Keratinocyte (primary cell): Measurements from ENCODE around the gene S100A12. TPM values are rescaled to one million over a fixed set of nuclear protein-coding genes. Genes with fewer than 3 reads are reported as not detected.

Source experiments
- DNase-seq: peaks from one replicate; pipeline ENCODE4 v3.0.0-alpha.2; 2011; ENCODE audit warnings: low read depth, missing footprints, low spot score
- FAIRE-seq: peaks from 2 replicates; lab custom pipeline; 2011; peaks lifted over from hg19 to GRCh38; lab: Jason Lieb, UNC
- H2AFZ ChIP-seq: 2 replicates; pipeline ENCODE4 v1.6.0; 2012; ENCODE audit warnings: low read length, control low read depth, inconsistent platforms; ENCODE audit not compliant: control insufficient read depth
- H3K27ac ChIP-seq: 2 replicates; pipeline ENCODE4 v1.5.1; 2011; ENCODE audit warnings: low read length; ENCODE audit not compliant: control insufficient read depth, insufficient read depth
- H3K27me3 ChIP-seq: 3 replicates; pipeline ENCODE4 v1.6.0; 2011; ENCODE audit warnings: low read length; ENCODE audit not compliant: control insufficient read depth, insufficient read depth; ENCODE audit errors: extremely low read depth
- H3K36me3 ChIP-seq, 2 experiments: 2 replicates in 1 of 2; 3 replicates in 1 of 2; pipeline ENCODE4 v1.5.1; 2011; ENCODE audit warnings: low read length in 2 of 2, mild to moderate bottlenecking in 1 of 2; ENCODE audit not compliant: control insufficient read depth in 2 of 2, insufficient read depth in 2 of 2; ENCODE audit errors: extremely low read depth in 1 of 2
- H3K4me1 ChIP-seq: 3 replicates; pipeline ENCODE4 v1.5.1; 2011; ENCODE audit warnings: low read length; ENCODE audit not compliant: control insufficient read depth, insufficient read depth; ENCODE audit errors: extremely low read depth
- H3K4me2 ChIP-seq: 3 replicates; pipeline ENCODE4 v1.6.0; 2011; ENCODE audit warnings: low read depth, low read length; ENCODE audit not compliant: control insufficient read depth, insufficient read depth; ENCODE audit errors: extremely low read depth
- H3K4me3 ChIP-seq, 3 experiments: fragments of 200-600 bp in 1 of 3; sonication (generic) in 1 of 3; 2 replicates in 2 of 3; 3 replicates in 1 of 3; pipeline ENCODE4 v1.5.1; 2011 to 2016; ENCODE audit warnings: low read length in 3 of 3, mild to moderate bottlenecking in 3 of 3, control low read depth in 2 of 3, inconsistent platforms in 1 of 3, low read depth in 1 of 3, mixed read lengths in 1 of 3, mixed run types in 1 of 3, moderate library complexity in 1 of 3; ENCODE audit not compliant: control insufficient read depth in 2 of 3, insufficient read depth in 2 of 3; ENCODE audit errors: extremely low read depth in 1 of 3
- H3K79me2 ChIP-seq: 2 replicates; pipeline ENCODE4 v1.6.0; 2012; ENCODE audit warnings: low read length; ENCODE audit not compliant: control insufficient read depth, insufficient read depth
- H3K9ac ChIP-seq: 3 replicates; pipeline ENCODE4 v1.6.0; 2011; ENCODE audit warnings: low read length; ENCODE audit not compliant: control insufficient read depth, insufficient read depth; ENCODE audit errors: extremely low read depth
- H3K9me1 ChIP-seq: 3 replicates; pipeline ENCODE4 v1.6.0; 2011; ENCODE audit warnings: low read length; ENCODE audit not compliant: control insufficient read depth, insufficient read depth; ENCODE audit errors: extremely low read depth
- H3K9me3 ChIP-seq: 2 replicates; pipeline ENCODE4 v1.5.1; 2012; ENCODE audit warnings: low read depth, low read length; ENCODE audit not compliant: control insufficient read depth
- H4K20me1 ChIP-seq: 3 replicates; pipeline ENCODE4 v1.6.0; 2011; ENCODE audit warnings: low read length; ENCODE audit not compliant: control insufficient read depth, insufficient read depth; ENCODE audit errors: extremely low read depth
- CTCF ChIP-seq, 3 experiments: IDR thresholded peaks in 1 of 3; conservative IDR thresholded peaks in 1 of 3; optimal IDR thresholded peaks in 1 of 3; 2 replicates in 2 of 3; 3 replicates in 1 of 3; pipeline versions ENCODE3 to v1.5.1; 2011; ENCODE audit warnings: low read length in 3 of 3, mild to moderate bottlenecking in 3 of 3, moderate library complexity in 2 of 3, control low read depth in 1 of 3, inconsistent platforms in 1 of 3; ENCODE audit not compliant: insufficient read depth in 2 of 3; ENCODE audit errors: extremely low read depth in 1 of 3
- EZH2 ChIP-seq: IDR thresholded peaks from one replicate; pipeline ENCODE4 v1.6.1; 2012; ENCODE audit warnings: inconsistent platforms, mild to moderate bottlenecking, low read length, moderate library complexity
- dilution Hi-C: fragments of 300-500 bp; cut with MboI; formaldehyde crosslinking; loops from one replicate; pipeline ENCODE4 v1.7.0; 2020; ENCODE audit warnings: low sequenced_read_pairs; ENCODE audit not compliant: extremely low pct_ligation_motif_present
- polyA plus RNA-seq, 5 experiments: library from polyadenylated mRNA; depleted of rRNA in 3 of 5; stranded (reverse) in 3 of 5; stranded (forward) in 1 of 5; unstranded in 1 of 5; fragments of >200 nt; gene quantifications; 1 replicate in 1 of 5; 2 replicates in 3 of 5; 3 replicates in 1 of 5; pipeline versions ENCODE4 v1.2.1 to v1.2.3, GENCODE V29; 2011 to 2012; ENCODE audit warnings: missing spikeins in 2 of 5, low read depth in 1 of 5, low replicate concordance in 1 of 5

The S100A12 gene
- polyA plus RNA-seq, 1 donor (not counting 4 experiments of a cell fraction or from before 2014, with no cell fraction given) = 1.5 TPM

GRCh38 chr1:153368495-153368894, 6.9 kb downstream of the S100A12 start:
- no peaks in the 10 kb centered on the region for H3K9me3 ChIP-seq
- no peaks in the 10 kb centered on the region for H3K79me2 ChIP-seq
- no peak overlapping the region for H3K4me3 ChIP-seq
- H3K9me1 ChIP-seq = no peaks in the 10 kb centered on the region
- no peak for FAIRE-seq
- H3K4me1 ChIP-seq = peaks cover 32% of the 10 kb centered on the region
- H2AFZ ChIP-seq = no peak overlapping the region
- no peak for DNase-seq
- dilution Hi-C loops = no loop called here
- no peak overlapping the region for H3K27ac ChIP-seq
- no peaks in the 10 kb centered on the region for H4K20me1 ChIP-seq
- no peak overlapping the region for H3K4me2 ChIP-seq
- H3K27me3 ChIP-seq = no peaks in the 10 kb centered on the region
- no peaks in the 10 kb centered on the region for H3K36me3 ChIP-seq
- H3K9ac ChIP-seq = no peak overlapping the region
- TF ChIP-seq CTCF (optimal IDR thresholded peaks at IDR 0.05 in 1 of 3, IDR thresholded peaks at IDR 0.05 in 1 of 3, conservative IDR thresholded peaks at IDR 0.05 in 1 of 3; ENCODE audit: extremely low read depth in 1 of 3, insufficient read depth in 2 of 3, low read length in 3 of 3) (no peak), EZH2 (no peak)

- H3K4me3 ChIP-seq = no peak overlapping the region
- peaks cover 32% of the 10 kb centered on the region for H3K4me1 ChIP-seq
- H3K9me1 ChIP-seq = no peaks in the 10 kb centered on the region
- DNase-seq (no peak), FAIRE-seq (no peak)
- H3K9me3 ChIP-seq = no peaks in the 10 kb centered on the region
- TF ChIP-seq EZH2 (no peak), CTCF (optimal IDR thresholded peaks at IDR 0.05 in 1 of 3, IDR thresholded peaks at IDR 0.05 in 1 of 3, conservative IDR thresholded peaks at IDR 0.05 in 1 of 3; ENCODE audit: extremely low read depth in 1 of 3, insufficient read depth in 2 of 3, low read length in 3 of 3) (no peak)
- H3K4me2 ChIP-seq = no peak overlapping the region
- dilution Hi-C loops = no loop called here
- H3K27ac ChIP-seq = no peak overlapping the region
- no peaks in the 10 kb centered on the region for H3K36me3 ChIP-seq
- no peaks in the 10 kb centered on the region for H3K27me3 ChIP-seq
- no peaks in the 10 kb centered on the region for H4K20me1 ChIP-seq
- no peak overlapping the region for H2AFZ ChIP-seq
- H3K79me2 ChIP-seq = no peaks in the 10 kb centered on the region
- H3K9ac ChIP-seq = no peak overlapping the region
Observed at GRCh38 chr1:153367090-153367489, 8.3 kb downstream of the S100A12 start.
